Fibroblast of lung (primary cell): ENCODE data around the gene SPRY1. TPM values are rescaled to one million over a fixed set of nuclear protein-coding genes. Genes with fewer than 3 reads are reported as not detected.

Experiments
- DNase-seq, 2 donors: peaks; one replicate each; pipeline versions ENCODE4 v3.0.0 to v3.0.0-alpha.2; 2010; ENCODE audit warnings: low read depth in 2 of 2
- H2AFZ ChIP-seq: 2 replicates; pipeline ENCODE4 v1.5.1; 2012; ENCODE audit warnings: low read length, control low read depth, inconsistent platforms
- H3K27ac ChIP-seq: 2 replicates; pipeline ENCODE4 v1.5.1; 2011; ENCODE audit warnings: low read length, control low read depth; ENCODE audit not compliant: insufficient read depth
- H3K27me3 ChIP-seq: 2 replicates; pipeline ENCODE4 v1.5.1; 2011; ENCODE audit warnings: mild to moderate bottlenecking, low read length; ENCODE audit not compliant: control insufficient read depth, insufficient read depth
- H3K36me3 ChIP-seq: 2 replicates; pipeline ENCODE4 v1.5.1; 2011; ENCODE audit warnings: low read length; ENCODE audit not compliant: control insufficient read depth, insufficient read depth
- H3K4me1 ChIP-seq: 2 replicates; pipeline ENCODE4 v1.5.1; 2011; ENCODE audit warnings: low read length; ENCODE audit not compliant: control insufficient read depth, insufficient read depth; ENCODE audit errors: extremely low read depth
- H3K4me2 ChIP-seq: 2 replicates; pipeline ENCODE4 v1.5.1; 2011; ENCODE audit warnings: low read length, control low read depth; ENCODE audit not compliant: insufficient read depth; ENCODE audit errors: extremely low read depth
- H3K4me3 ChIP-seq, 4 experiments: fragments of 200-600 bp in 1 of 4; sonication (generic) in 1 of 4; replicated peaks in 1 of 4; 2 replicates each; pipeline ENCODE4 v1.5.1; 2011 to 2016; ENCODE audit warnings: low read length in 4 of 4, low read depth in 3 of 4, mild to moderate bottlenecking in 3 of 4, control low read depth in 2 of 4, inconsistent platforms in 1 of 4, mixed read lengths in 1 of 4; ENCODE audit not compliant: insufficient read depth in 1 of 4; ENCODE audit errors: control extremely low read depth in 1 of 4
- H3K79me2 ChIP-seq: 2 replicates; pipeline ENCODE4 v1.5.1; 2012; ENCODE audit warnings: mild to moderate bottlenecking, low read length, inconsistent platforms; ENCODE audit not compliant: control insufficient read depth, insufficient read depth
- H3K9ac ChIP-seq: 2 replicates; pipeline ENCODE4 v1.5.1; 2011; ENCODE audit warnings: mild to moderate bottlenecking, low read length, control low read depth; ENCODE audit not compliant: insufficient read depth
- H3K9me3 ChIP-seq: 2 replicates; pipeline ENCODE4 v1.5.1; 2012; ENCODE audit warnings: low read depth, low read length; ENCODE audit not compliant: control insufficient read depth, insufficient read depth
- H4K20me1 ChIP-seq: 2 replicates; pipeline ENCODE4 v1.5.1; 2011; ENCODE audit warnings: low read length; ENCODE audit not compliant: control insufficient read depth, insufficient read depth; ENCODE audit errors: extremely low read depth
- CTCF ChIP-seq, 2 donors: IDR thresholded peaks in 1 of 2; conservative IDR thresholded peaks in 1 of 2; 1 replicate in 1 of 2; 2 replicates in 1 of 2; pipeline ENCODE4 v1.5.1; 2011 to 2012; ENCODE audit warnings: low read length in 2 of 2, control low read depth in 1 of 2, inconsistent platforms in 1 of 2, low read depth in 1 of 2, mild to moderate bottlenecking in 1 of 2
- EZH2 ChIP-seq: IDR thresholded peaks from 2 replicates; pipeline ENCODE4 v1.5.1; 2012; ENCODE audit warnings: low read length, control low read depth, mild to moderate bottlenecking; ENCODE audit errors: missing control alignments
- polyA plus RNA-seq, 2 donors: library from polyadenylated mRNA; depleted of rRNA in 1 of 2; stranded (reverse) in 1 of 2; unstranded in 1 of 2; fragments of >200 nt; gene quantifications; 2 replicates each; pipeline ENCODE4 v1.2.1, GENCODE V29; 2011 to 2012; ENCODE audit warnings: missing spikeins in 1 of 2
- total RNA-seq: library from RNA; depleted of rRNA; stranded (reverse); fragments of >200 nt; gene quantifications from 2 replicates; pipeline ENCODE4 v1.2.1, GENCODE V29; 2014

SPRY1 gene
- total and polyA plus RNA-seq, 2 donors (not counting 1 experiment from before 2014, with no cell fraction given) = 21.3 to 23.9 TPM

GRCh38 chr4:123386609-123387008, 10.0 kb upstream of the SPRY1 start:
- TF ChIP-seq CTCF (conservative IDR thresholded peaks at IDR 0.05 in 1 of 2, IDR thresholded peaks at IDR 0.05 in 1 of 2; ENCODE audit: low read depth in 1 of 2, low read length in 2 of 2) = no peak
- TF ChIP-seq EZH2 = no peak
- Histone ChIP-seq H3K27ac (no peak overlapping the region), H3K9me3 (no peaks in the 10 kb centered on the region), H3K4me3 (no peak overlapping the region), H3K4me2 (no peak overlapping the region), H2AFZ (no peak overlapping the region), H3K27me3 (no peaks in the 10 kb centered on the region), H3K36me3 (no peaks in the 10 kb centered on the region), H3K9ac (no peak overlapping the region), H3K4me1 (no peaks in the 10 kb centered on the region), H4K20me1 (no peaks in the 10 kb centered on the region), H3K79me2 (no peaks in the 10 kb centered on the region)
- DNase-seq = peak in 1 of 2 donors; percentile 53

- H4K20me1 ChIP-seq = no peaks in the 10 kb centered on the region
- DNase-seq = peak in 1 of 2 donors; percentile 57
- H3K36me3 ChIP-seq = no peaks in the 10 kb centered on the region
- H3K79me2 ChIP-seq = no peaks in the 10 kb centered on the region
- no peaks in the 10 kb centered on the region for H3K4me1 ChIP-seq
- no peaks in the 10 kb centered on the region for H3K27me3 ChIP-seq
- no peak overlapping the region for H3K9ac ChIP-seq
- no peak overlapping the region for H3K4me3 ChIP-seq
- no peak overlapping the region for H2AFZ ChIP-seq
- H3K4me2 ChIP-seq = no peak overlapping the region
- no peaks in the 10 kb centered on the region for H3K9me3 ChIP-seq
- H3K27ac ChIP-seq = no peak overlapping the region
- no peak for TF ChIP-seq EZH2
- TF ChIP-seq CTCF (conservative IDR thresholded peaks at IDR 0.05 in 1 of 2, IDR thresholded peaks at IDR 0.05 in 1 of 2; ENCODE audit: low read depth in 1 of 2, low read length in 2 of 2) = peak; percentile 17 to 51
Measured at GRCh38 chr4:123390846-123391456, 5.6 kb upstream of the SPRY1 start.

- TF ChIP-seq EZH2 (no peak), CTCF (conservative IDR thresholded peaks at IDR 0.05 in 1 of 2, IDR thresholded peaks at IDR 0.05 in 1 of 2; ENCODE audit: low read depth in 1 of 2, low read length in 2 of 2) (no peak)
- peak overlapping the region; percentile 16 to 34 (median 26) for H3K4me3 ChIP-seq
- DNase-seq = peak in 1 of 2 donors; percentile 42
- H3K79me2 ChIP-seq = peaks cover 19% of the 10 kb centered on the region
- no peaks in the 10 kb centered on the region for H3K9me3 ChIP-seq
- peak overlapping the region; percentile 64 for H2AFZ ChIP-seq
- H3K36me3 ChIP-seq = no peaks in the 10 kb centered on the region
- H3K4me2 ChIP-seq = peak overlapping the region; percentile 90
- no peaks in the 10 kb centered on the region for H3K4me1 ChIP-seq
- no peak overlapping the region for H3K9ac ChIP-seq
- H3K27ac ChIP-seq = no peak overlapping the region
- no peaks in the 10 kb centered on the region for H4K20me1 ChIP-seq
- no peaks in the 10 kb centered on the region for H3K27me3 ChIP-seq
Measured at GRCh38 chr4:123393721-123394120, 2.9 kb upstream of the SPRY1 start.
